Tibial nerve (tissue), 4 donors: ENCODE measurements around the gene NANP.
"Not testable (repeated sequence)": the region's sequence is repeated elsewhere in the genome, so short reads cannot be mapped to it uniquely, and the experiment has no call there.

ENCODE experiments used
- EP300 ChIP-seq, 2 donors: sonication (generic); formaldehyde crosslinking; IDR thresholded peaks; one replicate each; pipeline ENCODE4 v1.6.1; 2017; ENCODE audit warnings: antibody characterized with exemption in 2 of 2, mild to moderate bottlenecking in 1 of 2
- POLR2A ChIP-seq, 2 donors: fragments of 450-650 bp; IDR thresholded peaks; one replicate each; pipeline ENCODE4 v1.6.1; 2017; ENCODE audit warnings: antibody characterized with exemption in 2 of 2, mild to moderate bottlenecking in 2 of 2, moderate library complexity in 2 of 2
- TF ChIP-seq, protein P1 (sequence below), 5 experiments: fragments of 200-600 bp in 3 of 5; fragments of 450-650 bp in 2 of 5; sonication (generic) in 3 of 5; IDR thresholded peaks; one replicate each; pipeline ENCODE4 v1.5.1; 2016 to 2019; ENCODE audit warnings: antibody characterized with exemption in 5 of 5, mild to moderate bottlenecking in 3 of 5, moderate library complexity in 2 of 5

DNA sequence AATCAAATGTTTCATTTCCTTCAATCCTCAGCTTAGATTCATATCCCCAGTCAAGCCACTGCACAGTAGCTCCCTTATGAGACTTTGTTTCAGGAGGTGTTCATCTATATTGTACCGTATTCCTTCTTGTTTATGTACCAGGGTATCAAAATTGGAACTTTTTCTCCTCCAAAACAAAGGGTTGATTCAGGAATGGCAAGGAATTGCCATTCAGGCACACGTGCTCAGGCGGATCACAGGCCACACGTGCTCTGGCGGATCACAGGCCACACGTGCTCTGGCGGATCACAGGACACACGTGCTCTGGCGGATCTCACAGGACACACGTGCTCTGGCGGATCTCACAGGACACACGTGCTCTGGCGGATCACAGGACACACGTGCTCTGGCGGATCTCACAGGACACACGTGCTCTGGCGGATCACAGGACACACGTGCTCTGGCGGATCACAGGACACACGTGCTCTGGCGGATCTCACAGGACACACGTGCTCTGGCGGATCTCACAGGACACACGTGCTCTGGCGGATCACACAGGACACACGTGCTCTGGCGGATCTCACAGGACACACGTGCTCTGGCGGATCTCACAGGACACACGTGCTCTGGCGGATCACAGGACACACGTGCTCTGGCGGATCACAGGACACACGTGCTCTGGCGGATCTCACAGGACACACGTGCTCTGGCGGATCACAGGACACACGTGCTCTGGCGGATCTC is 21.5 kb downstream of the NANP start:
- not testable (repeated sequence) for TF ChIP-seq POLR2A, EP300 (IDR thresholded peaks at IDR 0.05)
- TF ChIP-seq, protein P1, sequence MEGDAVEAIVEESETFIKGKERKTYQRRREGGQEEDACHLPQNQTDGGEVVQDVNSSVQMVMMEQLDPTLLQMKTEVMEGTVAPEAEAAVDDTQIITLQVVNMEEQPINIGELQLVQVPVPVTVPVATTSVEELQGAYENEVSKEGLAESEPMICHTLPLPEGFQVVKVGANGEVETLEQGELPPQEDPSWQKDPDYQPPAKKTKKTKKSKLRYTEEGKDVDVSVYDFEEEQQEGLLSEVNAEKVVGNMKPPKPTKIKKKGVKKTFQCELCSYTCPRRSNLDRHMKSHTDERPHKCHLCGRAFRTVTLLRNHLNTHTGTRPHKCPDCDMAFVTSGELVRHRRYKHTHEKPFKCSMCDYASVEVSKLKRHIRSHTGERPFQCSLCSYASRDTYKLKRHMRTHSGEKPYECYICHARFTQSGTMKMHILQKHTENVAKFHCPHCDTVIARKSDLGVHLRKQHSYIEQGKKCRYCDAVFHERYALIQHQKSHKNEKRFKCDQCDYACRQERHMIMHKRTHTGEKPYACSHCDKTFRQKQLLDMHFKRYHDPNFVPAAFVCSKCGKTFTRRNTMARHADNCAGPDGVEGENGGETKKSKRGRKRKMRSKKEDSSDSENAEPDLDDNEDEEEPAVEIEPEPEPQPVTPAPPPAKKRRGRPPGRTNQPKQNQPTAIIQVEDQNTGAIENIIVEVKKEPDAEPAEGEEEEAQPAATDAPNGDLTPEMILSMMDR (IDR thresholded peaks at IDR 0.05), result not testable (repeated sequence)
